Gastroesophageal sphincter (tissue), 4 donors: ENCODE data around the gene ISG15. TPM values are rescaled to one million over a fixed set of nuclear protein-coding genes. Genes with fewer than 3 reads are reported as not detected.
"Not testable (repeated sequence)": the region's sequence is repeated elsewhere in the genome, so short reads cannot be mapped to it uniquely, and the experiment has no call there.

ENCODE experiments used
- ATAC-seq: fragments of 150-250 bp; one replicate; pipeline ENCODE4 v1.9.1; 2016; ENCODE audit warnings: mild to moderate bottlenecking, moderate library complexity
- H3K27ac ChIP-seq, 4 donors: fragments of 200-600 bp; sonication (generic) in 3 of 4; 1 replicate in 3 of 4; 2 replicates in 1 of 4; pipeline ENCODE4 v1.5.1; 2016 to 2019
- H3K27me3 ChIP-seq: fragments of 200-600 bp; sonication (generic); one replicate; pipeline ENCODE4 v1.5.1; 2019
- H3K36me3 ChIP-seq, 2 donors: fragments of 200-600 bp; sonication (generic); one replicate each; pipeline ENCODE4 v1.5.1; 2019; ENCODE audit warnings: control low read depth in 1 of 2
- H3K4me1 ChIP-seq, 3 donors: fragments of 200-600 bp; sonication (generic); 1 replicate in 2 of 3; 2 replicates in 1 of 3; pipeline ENCODE4 v1.5.1; 2016 to 2019; ENCODE audit warnings: control low read depth in 2 of 3
- H3K4me3 ChIP-seq, 2 donors: fragments of 200-600 bp; sonication (generic); one replicate each; pipeline ENCODE4 v1.5.1; 2019; ENCODE audit warnings: mild to moderate bottlenecking in 1 of 2, moderate library complexity in 1 of 2
- H3K9me3 ChIP-seq, 3 donors: fragments of 200-600 bp; sonication (generic); one replicate each; pipeline ENCODE4 v1.5.1; 2017 to 2019; ENCODE audit warnings: control low read depth in 2 of 3
- CTCF ChIP-seq, 4 experiments: fragments of 200-600 bp in 2 of 4; fragments of 450-650 bp in 2 of 4; sonication (generic) in 1 of 4; IDR thresholded peaks; one replicate each; pipeline ENCODE4 v1.5.1; 2017 to 2019; ENCODE audit warnings: antibody characterized with exemption in 4 of 4, mild to moderate bottlenecking in 2 of 4, moderate library complexity in 2 of 4
- EP300 ChIP-seq: sonication (generic); formaldehyde crosslinking; IDR thresholded peaks from one replicate; pipeline ENCODE4 v1.6.1; 2017; ENCODE audit warnings: antibody characterized with exemption, mild to moderate bottlenecking
- POLR2A ChIP-seq, 2 donors: fragments of 450-650 bp; IDR thresholded peaks; one replicate each; pipeline ENCODE4 v1.6.1; 2017; ENCODE audit warnings: antibody characterized with exemption in 2 of 2, mild to moderate bottlenecking in 2 of 2, moderate library complexity in 1 of 2
- POLR2AphosphoS5 ChIP-seq: sonication (generic); formaldehyde crosslinking; IDR thresholded peaks from one replicate; pipeline ENCODE4 v1.6.1; 2017; ENCODE audit warnings: antibody characterized with exemption
- WGBS, 2 donors: methylation state at CpG; one replicate each; pipeline ENCODE4 v1.1.5; 2018; ENCODE audit warnings: low coverage in 1 of 2; 5-methylcytosine and 5-hydroxymethylcytosine counted together
- total RNA-seq, 4 donors: library from RNA; depleted of rRNA; stranded (reverse); fragments of >200 nt; gene quantifications; one replicate each; pipeline ENCODE4 v1.1.0, GENCODE V29; 2016

Gene ISG15
- total RNA-seq, 4 donors from 2014 or later = 26.9 to 56.2 (median 45.9) TPM

- ATAC-seq = no peak
- Histone ChIP-seq H3K27ac (peak overlapping the region; percentile 35 to 93 (median 91)), H3K4me1 (peaks cover 0 to 32% (median 8%) of the 10 kb centered on the region in 3 donors), H3K27me3 (no peaks in the 10 kb centered on the region), H3K9me3 (no peaks in the 10 kb centered on the region), H3K4me3 (peak overlapping the region; percentile 57 to 75), H3K36me3 (no peaks in the 10 kb centered on the region)
- TF ChIP-seq POLR2AphosphoS5 (no peak), EP300 (no peak), POLR2A (IDR thresholded peaks at IDR 0.05) (no peak), CTCF (IDR thresholded peaks at IDR 0.05) (no peak)
- WGBS, 2 donors = 27% methylated on average over 5 of the region's 41 CpGs; no CpG with 5 or more reads in 1 of the 2 donors
Measured at GRCh38 chr1:1013922-1014648, 788 bp downstream of the ISG15 start.

- Histone ChIP-seq H3K36me3 (no peaks in the 10 kb centered on the region), H3K9me3 (no peaks in the 10 kb centered on the region), H3K27ac (peak overlapping the region in 3 of 4 donors; percentile 91 to 93 (median 91)), H3K27me3 (no peaks in the 10 kb centered on the region), H3K4me3 (peak overlapping the region in 1 of 2 donors; percentile 57), H3K4me1 (peaks cover 0 to 34% (median 8%) of the 10 kb centered on the region in 3 donors)
- TF ChIP-seq POLR2AphosphoS5 = no peak
- peak in 2 of 4 experiments; percentile 6 to 39 for TF ChIP-seq CTCF (IDR thresholded peaks at IDR 0.05)
- TF ChIP-seq POLR2A (IDR thresholded peaks at IDR 0.05) = no peak
- TF ChIP-seq EP300 = no peak
- ATAC-seq = no peak
- 59 to 100% methylated on average over 2 to 4 of the region's 20 CpGs for WGBS, 2 donors
Measured at GRCh38 chr1:1014799-1015681, 1.7 kb downstream of the ISG15 start.

GRCh38 chr1:1017397-1018320 lies 4.4 kb downstream of the ISG15 start:
- not testable (repeated sequence) for H3K27me3 ChIP-seq, H3K36me3 ChIP-seq, H3K4me3 ChIP-seq, ATAC-seq, H3K9me3 ChIP-seq, H3K27ac ChIP-seq
- 96% methylated on average over 5 of the region's 17 CpGs; no CpG with 5 or more reads in 1 of the 2 donors for WGBS, 2 donors
- H3K4me1 ChIP-seq = peaks cover 0 to 50% (median 20%) of the 10 kb centered on the region in 3 donors

- not testable (repeated sequence) for H3K27me3 ChIP-seq, H3K9me3 ChIP-seq, H3K4me3 ChIP-seq, ATAC-seq, H3K27ac ChIP-seq, H3K36me3 ChIP-seq
- no CpG with 5 or more reads among the region's 26 CpGs for WGBS, 2 donors
- H3K4me1 ChIP-seq = peaks cover 0 to 50% (median 20%) of the 10 kb centered on the region in 3 donors
Measured at GRCh38 chr1:1018321-1018685, 5.0 kb downstream of the ISG15 start.

GRCh38 chr1:1019122-1019999 lies 6.1 kb downstream of the ISG15 start:
- H3K4me1 ChIP-seq = peaks cover 0 to 50% (median 11%) of the 10 kb centered on the region in 3 donors
- no peaks in the 10 kb centered on the region for H3K9me3 ChIP-seq
- H3K27ac ChIP-seq = peak overlapping the region; percentile 65 to 97 (median 96)
- peak overlapping the region; percentile 54 to 89 for H3K4me3 ChIP-seq
- no CpG with 5 or more reads among the region's 91 CpGs for WGBS, 2 donors
- H3K27me3 ChIP-seq = no peaks in the 10 kb centered on the region
- peaks cover 0 to 6% of the 10 kb centered on the region in 2 donors for H3K36me3 ChIP-seq
- ATAC-seq = peak; percentile 94
- TF ChIP-seq CTCF (IDR thresholded peaks at IDR 0.05) (peak in 3 of 4 experiments; percentile 43 to 74 (median 44)), EP300 (no peak), POLR2A (IDR thresholded peaks at IDR 0.05) (peak in 1 of 2 donors; percentile 22), POLR2AphosphoS5 (no peak)
